Tibial nerve (tissue), 4 donors: ENCODE results near the gene RPP25L. TPM values are rescaled to one million over a fixed set of nuclear protein-coding genes. Genes with fewer than 3 reads are reported as not detected.

Experiments
- DNase-seq, 2 donors: peaks; one replicate each; pipeline ENCODE4 v3.0.0-alpha.2; 2019; ENCODE audit warnings: low spot score in 2 of 2
- H3K27ac ChIP-seq, 4 donors: fragments of 200-600 bp; sonication (generic) in 3 of 4; one replicate each; pipeline ENCODE4 v1.5.1; 2017 to 2019; ENCODE audit warnings: mild to moderate bottlenecking in 1 of 4
- H3K27me3 ChIP-seq, 2 donors: fragments of 200-600 bp; sonication (generic) in 1 of 2; one replicate each; pipeline versions ENCODE4 v1.5.1 to v1.6.0; 2017 to 2019
- H3K36me3 ChIP-seq, 3 donors: fragments of 200-600 bp; sonication (generic); one replicate each; pipeline ENCODE4 v1.5.1; 2018 to 2019
- H3K4me1 ChIP-seq, 4 donors: fragments of 200-600 bp; sonication (generic) in 3 of 4; one replicate each; pipeline ENCODE4 v1.5.1; 2017 to 2019
- H3K4me3 ChIP-seq, 4 donors: fragments of 200-600 bp; sonication (generic) in 3 of 4; one replicate each; pipeline ENCODE4 v1.5.1; 2017 to 2019; ENCODE audit warnings: mild to moderate bottlenecking in 1 of 4, moderate library complexity in 1 of 4
- H3K9me3 ChIP-seq, 4 donors: fragments of 200-600 bp; sonication (generic) in 3 of 4; one replicate each; pipeline ENCODE4 v1.5.1; 2017 to 2019
- CTCF ChIP-seq, 5 experiments: fragments of 200-600 bp in 3 of 5; fragments of 450-650 bp in 2 of 5; sonication (generic) in 3 of 5; IDR thresholded peaks; one replicate each; pipeline ENCODE4 v1.5.1; 2016 to 2019; ENCODE audit warnings: antibody characterized with exemption in 5 of 5, mild to moderate bottlenecking in 3 of 5, moderate library complexity in 2 of 5
- EP300 ChIP-seq, 2 donors: sonication (generic); formaldehyde crosslinking; IDR thresholded peaks; one replicate each; pipeline ENCODE4 v1.6.1; 2017; ENCODE audit warnings: antibody characterized with exemption in 2 of 2, mild to moderate bottlenecking in 1 of 2
- POLR2A ChIP-seq, 2 donors: fragments of 450-650 bp; IDR thresholded peaks; one replicate each; pipeline ENCODE4 v1.6.1; 2017; ENCODE audit warnings: antibody characterized with exemption in 2 of 2, mild to moderate bottlenecking in 2 of 2, moderate library complexity in 2 of 2
- WGBS, 2 donors: methylation state at CpG; one replicate each; pipeline ENCODE4 v1.1.5; 2018; 5-methylcytosine and 5-hydroxymethylcytosine counted together
- total RNA-seq, 4 donors: library from RNA; depleted of rRNA; stranded (reverse); fragments of >200 nt; gene quantifications; one replicate each; pipeline ENCODE4 v1.1.0, GENCODE V29; 2016

RPP25L gene
- total RNA-seq, 4 donors from 2014 or later, result 31.4 to 45.9 (median 45.4) TPM

- H3K27ac ChIP-seq, result no peak overlapping the region
- H3K27me3 ChIP-seq, result peaks cover 0 to 37% of the 10 kb centered on the region in 2 donors
- no peaks in the 10 kb centered on the region for H3K9me3 ChIP-seq
- no peak for DNase-seq
- 94% methylated on average over 5 of the region's 5 CpGs for WGBS, 2 donors
- H3K4me1 ChIP-seq, result peaks cover 0 to 18% (median 8%) of the 10 kb centered on the region in 4 donors
- H3K36me3 ChIP-seq, result no peaks in the 10 kb centered on the region
- H3K4me3 ChIP-seq, result no peak overlapping the region
- TF ChIP-seq EP300 (IDR thresholded peaks at IDR 0.05) (no peak), POLR2A (IDR thresholded peaks at IDR 0.05) (no peak), CTCF (IDR thresholded peaks at IDR 0.05) (no peak)
These were observed 26.9 kb downstream of the RPP25L start for GRCh38 chr9:34584970-34585369.

GRCh38 chr9:34582787-34583186 is 29.1 kb downstream of the RPP25L start:
- Histone ChIP-seq H3K36me3 (no peaks in the 10 kb centered on the region), H3K4me1 (peaks cover 0 to 24% (median 2%) of the 10 kb centered on the region in 4 donors), H3K9me3 (no peaks in the 10 kb centered on the region), H3K27me3 (peaks cover 0 to 47% of the 10 kb centered on the region in 2 donors), H3K4me3 (no peak overlapping the region), H3K27ac (no peak overlapping the region)
- no peak for DNase-seq
- TF ChIP-seq CTCF (IDR thresholded peaks at IDR 0.05) (no peak), POLR2A (IDR thresholded peaks at IDR 0.05) (no peak), EP300 (IDR thresholded peaks at IDR 0.05) (no peak)
- WGBS, 2 donors, result 95 to 96% methylated on average over 5 of the region's 5 CpGs

DNA sequence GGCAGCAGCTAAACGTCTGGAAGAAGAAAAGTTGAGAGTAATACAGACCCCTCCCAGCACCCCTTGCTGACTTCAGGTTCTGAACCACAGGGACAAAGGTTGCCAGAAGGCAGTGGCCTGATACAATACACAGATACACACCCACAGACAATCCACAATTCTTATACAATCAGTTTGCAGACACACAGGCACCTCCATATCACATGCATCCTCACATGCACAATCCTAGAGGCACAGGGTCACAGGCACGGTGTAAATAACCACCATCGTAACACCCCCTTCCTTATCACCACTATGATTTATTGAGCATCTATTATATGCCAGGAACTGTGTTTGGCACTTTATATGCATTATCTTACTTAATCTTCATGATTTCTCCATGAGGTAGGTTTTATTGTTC is 30.6 kb downstream of the RPP25L start:
- Histone ChIP-seq H3K36me3 (no peaks in the 10 kb centered on the region), H3K27me3 (peaks cover 0 to 40% of the 10 kb centered on the region in 2 donors), H3K9me3 (no peaks in the 10 kb centered on the region), H3K4me1 (peaks cover 0 to 37% (median 4%) of the 10 kb centered on the region in 4 donors), H3K27ac (no peak overlapping the region), H3K4me3 (no peak overlapping the region)
- WGBS, 2 donors, result 85 to 90% methylated on average over 3 of the region's 3 CpGs
- DNase-seq, result no peak
- TF ChIP-seq POLR2A (IDR thresholded peaks at IDR 0.05), result no peak
- no peak for TF ChIP-seq CTCF (IDR thresholded peaks at IDR 0.05)
- TF ChIP-seq EP300 (IDR thresholded peaks at IDR 0.05), result no peak

GRCh38 chr9:34580358-34580757 is 31.5 kb downstream of the RPP25L start:
- H3K9me3 ChIP-seq, result no peaks in the 10 kb centered on the region
- no peak overlapping the region for H3K27ac ChIP-seq
- 54 to 67% methylated on average over 8 of the region's 8 CpGs for WGBS, 2 donors
- H3K27me3 ChIP-seq, result peaks cover 0 to 32% of the 10 kb centered on the region in 2 donors
- DNase-seq, result no peak
- TF ChIP-seq CTCF (IDR thresholded peaks at IDR 0.05), result no peak
- TF ChIP-seq EP300 (IDR thresholded peaks at IDR 0.05), result no peak
- TF ChIP-seq POLR2A (IDR thresholded peaks at IDR 0.05), result no peak
- no peaks in the 10 kb centered on the region for H3K36me3 ChIP-seq
- no peak overlapping the region for H3K4me3 ChIP-seq
- H3K4me1 ChIP-seq, result peaks cover 0 to 46% (median 5%) of the 10 kb centered on the region in 4 donors

DNA sequence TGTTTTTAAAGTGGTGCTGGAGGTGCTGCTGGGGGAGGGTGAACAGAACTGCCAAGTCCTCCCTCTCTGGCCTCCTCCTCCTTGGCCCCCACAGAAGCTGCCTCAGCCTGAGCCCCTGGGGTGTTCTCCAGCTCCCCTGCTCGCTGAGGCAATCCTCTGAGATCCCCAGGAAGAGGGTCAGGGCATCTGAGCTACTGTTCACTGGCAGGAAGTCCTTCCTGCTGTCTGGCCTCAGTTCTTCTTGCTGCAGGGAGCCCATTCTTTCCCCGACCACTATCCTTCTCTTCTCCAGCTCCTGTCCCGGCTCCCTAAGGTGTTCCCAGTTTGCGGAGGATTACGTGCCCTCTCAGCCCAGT is 32.1 kb downstream of the RPP25L start:
- no peak for DNase-seq
- Histone ChIP-seq H3K27me3 (peaks cover 0 to 30% of the 10 kb centered on the region in 2 donors), H3K4me3 (no peak overlapping the region), H3K27ac (no peak overlapping the region), H3K9me3 (no peaks in the 10 kb centered on the region), H3K36me3 (no peaks in the 10 kb centered on the region), H3K4me1 (peaks cover 0 to 50% (median 5%) of the 10 kb centered on the region in 4 donors)
- WGBS, 2 donors, result 86 to 87% methylated on average over 5 of the region's 5 CpGs
- TF ChIP-seq POLR2A (IDR thresholded peaks at IDR 0.05) (no peak), CTCF (IDR thresholded peaks at IDR 0.05) (no peak)
